Activated T-cell treated with anti-CD3 and anti-CD28 coated beads for 4 hours (primary cell): Measurements from ENCODE around the gene VAV2.
"Not testable (repeated sequence)": the region's sequence is repeated elsewhere in the genome, so short reads cannot be mapped to it uniquely, and the experiment has no call there.

Source experiments
- DNase-seq: peaks from one replicate; pipeline ENCODE4 v3.0.0-alpha.2; 2020

Gene VAV2

GRCh38 chr9:133933426-133934026 is 58.6 kb downstream of the VAV2 start:
- DNase-seq, result no peak

- DNase-seq, result no peak
These were observed 59.5 kb downstream of the VAV2 start for GRCh38 chr9:133932633-133933032.

- DNase-seq, result no peak
These were observed 59.9 kb downstream of the VAV2 start for GRCh38 chr9:133932181-133932580.

GRCh38 chr9:133930682-133931485 is 61.2 kb downstream of the VAV2 start:
- DNase-seq, result no peak

- no peak for DNase-seq
These were observed 62.0 kb downstream of the VAV2 start for GRCh38 chr9:133930046-133930681.

GRCh38 chr9:133929599-133929998 is 62.5 kb downstream of the VAV2 start:
- no peak for DNase-seq

- no peak for DNase-seq
These were observed 63.8 kb downstream of the VAV2 start for GRCh38 chr9:133928248-133928764.

- DNase-seq, result no peak
These were observed 65.1 kb downstream of the VAV2 start for GRCh38 chr9:133927041-133927440.

- DNase-seq, result no peak
These were observed 65.8 kb downstream of the VAV2 start for GRCh38 chr9:133926165-133926856.

GRCh38 chr9:133924453-133924852 is 67.7 kb downstream of the VAV2 start:
- DNase-seq, result no peak

GRCh38 chr9:133923608-133924007 is 68.5 kb downstream of the VAV2 start:
- not testable (repeated sequence) for DNase-seq

GRCh38 chr9:133921866-133922265 is 70.3 kb downstream of the VAV2 start:
- no peak for DNase-seq

- DNase-seq, result no peak
These were observed 71.7 kb downstream of the VAV2 start for GRCh38 chr9:133920471-133920870.

- no peak for DNase-seq
These were observed 72.6 kb downstream of the VAV2 start for GRCh38 chr9:133919253-133920115.

GRCh38 chr9:133918111-133918813 is 73.9 kb downstream of the VAV2 start:
- no peak for DNase-seq

GRCh38 chr9:133917375-133917774 is 74.7 kb downstream of the VAV2 start:
- no peak for DNase-seq

GRCh38 chr9:133916159-133916541 is 76.0 kb downstream of the VAV2 start:
- DNase-seq, result no peak

GRCh38 chr9:133915534-133916158 is 76.5 kb downstream of the VAV2 start:
- DNase-seq, result no peak

- no peak for DNase-seq
These were observed 77.4 kb downstream of the VAV2 start for GRCh38 chr9:133914442-133915342.
